ENCODE data around the gene SLC9A7.

GRCh38 chrX:46743046-46743445, 15.9 kb downstream of the SLC9A7 start:
- TF ChIP-seq, protein P1, sequence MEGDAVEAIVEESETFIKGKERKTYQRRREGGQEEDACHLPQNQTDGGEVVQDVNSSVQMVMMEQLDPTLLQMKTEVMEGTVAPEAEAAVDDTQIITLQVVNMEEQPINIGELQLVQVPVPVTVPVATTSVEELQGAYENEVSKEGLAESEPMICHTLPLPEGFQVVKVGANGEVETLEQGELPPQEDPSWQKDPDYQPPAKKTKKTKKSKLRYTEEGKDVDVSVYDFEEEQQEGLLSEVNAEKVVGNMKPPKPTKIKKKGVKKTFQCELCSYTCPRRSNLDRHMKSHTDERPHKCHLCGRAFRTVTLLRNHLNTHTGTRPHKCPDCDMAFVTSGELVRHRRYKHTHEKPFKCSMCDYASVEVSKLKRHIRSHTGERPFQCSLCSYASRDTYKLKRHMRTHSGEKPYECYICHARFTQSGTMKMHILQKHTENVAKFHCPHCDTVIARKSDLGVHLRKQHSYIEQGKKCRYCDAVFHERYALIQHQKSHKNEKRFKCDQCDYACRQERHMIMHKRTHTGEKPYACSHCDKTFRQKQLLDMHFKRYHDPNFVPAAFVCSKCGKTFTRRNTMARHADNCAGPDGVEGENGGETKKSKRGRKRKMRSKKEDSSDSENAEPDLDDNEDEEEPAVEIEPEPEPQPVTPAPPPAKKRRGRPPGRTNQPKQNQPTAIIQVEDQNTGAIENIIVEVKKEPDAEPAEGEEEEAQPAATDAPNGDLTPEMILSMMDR (IDR thresholded peaks at IDR 0.05; ENCODE audit: low read depth, low read length, missing input control) = no peak
- no peak for TF ChIP-seq RXRA (IDR thresholded peaks at IDR 0.05)
- TF ChIP-seq TAF1 (conservative IDR thresholded peaks at IDR 0.05) = no peak
- no peak for TF ChIP-seq MAX (IDR thresholded peaks at IDR 0.05)
- no peak for TF ChIP-seq YY1 (IDR thresholded peaks at IDR 0.05)
- TF ChIP-seq REST (IDR thresholded peaks at IDR 0.05) = no peak
- TF ChIP-seq RAD21 (IDR thresholded peaks at IDR 0.05) = no peak
- no peak for TF ChIP-seq FOXA2 (IDR thresholded peaks at IDR 0.05)
- TF ChIP-seq ZBTB33 (IDR thresholded peaks at IDR 0.05) = no peak
